Urinary bladder (tissue), 4 donors: ENCODE results near the gene CNKSR3. TPM values are rescaled to one million over a fixed set of nuclear protein-coding genes. Genes with fewer than 3 reads are reported as not detected.
A peak's percentile ranks its signal among the peaks of the same experiment; 100 is the strongest.

ENCODE experiments used
- DNase-seq: peaks from one replicate; pipeline ENCODE4 v3.0.0-alpha.2; 2015; ENCODE audit errors: extremely low spot score
- H3K27ac ChIP-seq: one replicate; pipeline ENCODE4 v1.5.1; 2013; ENCODE audit warnings: low read depth, mild to moderate bottlenecking, moderate library complexity
- H3K36me3 ChIP-seq: one replicate; pipeline ENCODE4 v1.6.1; 2013; ENCODE audit warnings: mild to moderate bottlenecking, moderate library complexity; ENCODE audit not compliant: insufficient read depth
- H3K4me1 ChIP-seq: one replicate; pipeline ENCODE4 v1.6.1; 2013; ENCODE audit warnings: mild to moderate bottlenecking, moderate library complexity; ENCODE audit not compliant: insufficient read depth
- H3K4me3 ChIP-seq: one replicate; pipeline ENCODE4 v1.5.1; 2013; ENCODE audit warnings: low read depth, low read length
- WGBS: extraction: QIAGEN DNeasy Blood & Tissue Kit; methylation state at CpG from one replicate; pipeline ENCODE4 v1.1.7; 2013; 5-methylcytosine and 5-hydroxymethylcytosine counted together
- polyA plus RNA-seq: library from polyadenylated mRNA; stranded (reverse); fragments of 200-250 nt; gene quantifications from one replicate; pipeline ENCODE4 v1.2.3, GENCODE V29; 2013
- small RNA-seq: library from RNA; depleted of rRNA; stranded (forward); fragments of <200 nt; gene quantifications from one replicate; pipeline ENCODE3, GENCODE V24; 2014
- total RNA-seq: library from RNA; depleted of rRNA; stranded (reverse); fragments of >200 nt; gene quantifications from one replicate; pipeline ENCODE4 v1.2.3, GENCODE V29; 2014
- donor health status: healthy with polysubstance abuse.
- donor health status: healthy.

Gene CNKSR3
- total and polyA plus RNA-seq, 2 donors: 12.9 to 20.9 TPM

DNA sequence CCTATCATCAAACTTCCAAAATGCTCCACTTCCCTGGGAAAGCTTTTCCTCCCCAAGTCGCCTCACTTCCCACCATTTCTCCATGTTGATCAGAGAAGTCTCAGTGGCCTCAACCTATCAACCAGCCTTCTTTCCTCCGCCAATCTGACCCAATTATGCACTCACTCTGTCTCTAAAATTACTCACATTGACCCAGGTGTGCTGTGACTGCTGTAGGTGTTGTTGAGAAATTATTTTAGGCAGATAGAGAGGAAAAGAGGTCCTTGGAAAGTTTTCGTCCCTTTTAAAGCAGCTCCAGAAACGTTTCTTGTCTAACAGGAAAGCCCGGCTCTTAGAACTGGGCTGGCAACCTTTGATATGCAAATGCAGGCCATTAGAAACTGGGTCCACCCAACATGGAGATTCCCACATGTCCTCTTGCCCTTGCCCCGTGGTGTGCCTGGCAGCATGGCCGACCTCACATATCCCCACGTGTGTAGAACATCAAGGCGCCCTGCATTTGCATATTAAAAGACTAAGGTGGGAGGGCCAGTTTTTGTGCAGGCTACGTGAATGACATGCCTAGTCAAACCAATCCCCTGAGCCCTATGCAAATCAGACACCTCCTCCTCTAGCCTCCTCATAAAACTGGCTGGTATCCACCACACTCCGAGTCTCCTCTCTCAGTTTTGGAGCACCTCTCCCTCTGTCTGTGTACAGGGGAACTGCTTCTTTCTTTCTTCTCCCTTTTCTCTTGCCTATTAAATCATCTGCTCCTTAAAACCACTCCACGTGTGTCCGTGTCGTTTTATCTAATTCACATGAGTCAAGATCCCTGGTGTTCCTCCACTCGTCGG, 166.8 kb downstream of the CNKSR3 start:
- H3K4me1 ChIP-seq: no peaks in the 10 kb centered on the region
- WGBS: 53% methylated on average over 16 of the region's 16 CpGs
- no peak overlapping the region for H3K27ac ChIP-seq
- H3K4me3 ChIP-seq: no peak overlapping the region
- H3K36me3 ChIP-seq: no peaks in the 10 kb centered on the region
- peak; percentile 53 for DNase-seq

DNA sequence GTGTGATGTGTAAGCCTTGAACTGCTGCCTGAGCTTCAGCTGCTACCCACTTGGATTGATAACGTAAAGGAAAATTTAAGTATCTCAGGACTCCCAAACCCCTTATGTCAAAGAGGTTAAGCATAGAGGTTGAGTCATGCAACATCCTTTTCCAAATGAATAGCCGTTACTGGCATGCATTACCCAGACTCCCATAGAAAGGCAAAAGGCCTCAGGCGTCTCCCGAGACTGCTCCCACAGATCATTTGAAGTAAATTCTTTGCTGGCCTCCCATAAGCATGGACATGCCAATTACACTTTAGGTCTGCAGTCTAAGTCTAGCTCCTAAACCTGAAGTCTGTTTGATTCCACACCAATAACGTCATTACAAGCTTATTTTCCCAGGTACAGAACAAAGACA, 168.6 kb downstream of the CNKSR3 start:
- H3K36me3 ChIP-seq: no peaks in the 10 kb centered on the region
- no peak for DNase-seq
- H3K27ac ChIP-seq: no peak overlapping the region
- 63% methylated on average over 5 of the region's 5 CpGs for WGBS
- no peak overlapping the region for H3K4me3 ChIP-seq
- H3K4me1 ChIP-seq: no peaks in the 10 kb centered on the region

DNA sequence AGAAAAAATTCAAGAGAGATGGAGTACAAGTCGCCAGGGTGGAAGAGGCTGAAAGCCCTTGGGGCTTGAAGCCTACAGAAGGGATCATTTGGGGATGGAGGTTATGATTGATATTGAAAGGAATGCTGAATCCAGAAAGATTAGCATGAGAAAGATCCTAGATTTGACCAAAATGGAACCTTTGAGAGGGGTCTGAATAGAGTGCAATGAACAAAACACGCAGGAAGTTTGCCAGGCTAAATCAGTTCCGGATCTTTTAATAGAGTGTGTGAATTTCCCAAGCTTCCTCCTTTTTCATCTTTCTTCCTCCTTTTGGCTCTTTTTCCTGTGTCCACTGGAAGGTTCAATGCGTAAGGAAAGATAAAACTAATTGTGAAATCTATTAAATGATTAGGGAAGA, 169.1 kb downstream of the CNKSR3 start:
- no peak for DNase-seq
- WGBS: 68% methylated on average over 4 of the region's 4 CpGs
- Histone ChIP-seq H3K36me3 (no peaks in the 10 kb centered on the region), H3K4me1 (no peaks in the 10 kb centered on the region), H3K27ac (no peak overlapping the region), H3K4me3 (no peak overlapping the region)

Small RNA genes lying within 50 kb of the gene (small RNA-seq; reads per million reads assigned to genes)
- gene AL357075.2: not detected

Other genes with a start within 250 kb of the CNKSR3 start
- gene IPCEF1, start 153.9 kb downstream of the CNKSR3 start, total RNA-seq: 3.0 TPM
- gene IPCEF1, start 153.9 kb downstream of the CNKSR3 start, polyA plus RNA-seq: 1.1 TPM
- 97.9 TPM for gene SCAF8, start 222.7 kb upstream of the CNKSR3 start, total RNA-seq
- gene SCAF8, start 222.7 kb upstream of the CNKSR3 start, polyA plus RNA-seq: 21.1 TPM